B cell (primary cell): ENCODE data around the gene INSR.

ENCODE experiments used
- EZH2 ChIP-seq: IDR thresholded peaks from 2 replicates; pipeline ENCODE4 v1.6.1; 2012; ENCODE audit warnings: borderline replicate concordance, low read depth, mild to moderate bottlenecking, moderate library complexity, low read length; ENCODE audit not compliant: insufficient read depth, poor library complexity, severe bottlenecking
- TF ChIP-seq, protein P1 (sequence below): fragments of 200-600 bp; IDR thresholded peaks from one replicate; pipeline ENCODE4 v1.8.0; 2022; ENCODE audit warnings: antibody characterized with exemption, mild to moderate bottlenecking

DNA sequence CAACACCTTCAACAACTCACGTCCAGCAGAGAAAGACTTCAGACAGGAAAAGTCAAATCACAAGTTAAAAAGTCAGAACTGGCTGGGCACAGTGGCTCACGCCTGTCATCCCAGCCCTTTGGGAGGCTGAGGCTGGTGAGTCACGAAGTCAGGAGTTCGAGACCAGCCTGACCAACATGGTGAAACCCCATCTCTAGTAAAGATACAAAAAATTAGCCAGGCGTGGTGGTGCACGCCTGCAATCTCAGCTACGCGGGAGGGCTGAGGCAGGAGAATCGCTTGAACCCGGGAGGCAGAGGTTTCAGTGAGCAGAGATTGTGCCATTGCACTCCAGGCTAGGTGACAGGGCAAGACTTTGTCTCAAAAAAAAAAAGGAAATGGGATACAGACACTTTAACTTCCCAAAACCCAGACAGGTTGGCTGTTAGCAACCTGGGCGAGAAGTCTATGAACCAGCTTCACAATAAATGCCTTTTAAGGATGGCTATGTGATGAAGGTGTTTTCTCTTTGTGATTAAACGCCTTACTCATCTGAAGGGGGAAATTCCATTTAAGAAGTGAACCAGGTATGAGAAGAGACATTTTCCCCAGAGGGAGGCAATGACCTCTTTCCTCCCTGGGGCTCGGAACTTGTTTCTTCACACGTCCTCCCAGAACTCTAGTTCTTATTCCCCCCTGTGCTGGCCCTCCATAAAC lies 80.4 kb downstream of the INSR start:
- TF ChIP-seq, protein P1, sequence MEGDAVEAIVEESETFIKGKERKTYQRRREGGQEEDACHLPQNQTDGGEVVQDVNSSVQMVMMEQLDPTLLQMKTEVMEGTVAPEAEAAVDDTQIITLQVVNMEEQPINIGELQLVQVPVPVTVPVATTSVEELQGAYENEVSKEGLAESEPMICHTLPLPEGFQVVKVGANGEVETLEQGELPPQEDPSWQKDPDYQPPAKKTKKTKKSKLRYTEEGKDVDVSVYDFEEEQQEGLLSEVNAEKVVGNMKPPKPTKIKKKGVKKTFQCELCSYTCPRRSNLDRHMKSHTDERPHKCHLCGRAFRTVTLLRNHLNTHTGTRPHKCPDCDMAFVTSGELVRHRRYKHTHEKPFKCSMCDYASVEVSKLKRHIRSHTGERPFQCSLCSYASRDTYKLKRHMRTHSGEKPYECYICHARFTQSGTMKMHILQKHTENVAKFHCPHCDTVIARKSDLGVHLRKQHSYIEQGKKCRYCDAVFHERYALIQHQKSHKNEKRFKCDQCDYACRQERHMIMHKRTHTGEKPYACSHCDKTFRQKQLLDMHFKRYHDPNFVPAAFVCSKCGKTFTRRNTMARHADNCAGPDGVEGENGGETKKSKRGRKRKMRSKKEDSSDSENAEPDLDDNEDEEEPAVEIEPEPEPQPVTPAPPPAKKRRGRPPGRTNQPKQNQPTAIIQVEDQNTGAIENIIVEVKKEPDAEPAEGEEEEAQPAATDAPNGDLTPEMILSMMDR: no peak
- no peak for TF ChIP-seq EZH2
